H9 (cell line): ENCODE measurements around the gene NPHP4. TPM values are rescaled to one million over a fixed set of nuclear protein-coding genes. Genes with fewer than 3 reads are reported as not detected.

ENCODE experiments used
- DNase-seq: peaks from one replicate; pipeline ENCODE4 v3.0.0-alpha.2; 2017
- H2AFZ ChIP-seq: one replicate; pipeline ENCODE4 v1.6.1; 2013; ENCODE audit warnings: mild to moderate bottlenecking, low read length, control low read depth, moderate library complexity
- H2AK5ac ChIP-seq: 2 replicates; pipeline ENCODE4 v1.6.1; 2013; ENCODE audit warnings: low read length, control low read depth, mixed read lengths; ENCODE audit not compliant: insufficient read length
- H2BK120ac ChIP-seq: one replicate; pipeline ENCODE4 v1.6.1; 2013; ENCODE audit warnings: low read depth, mild to moderate bottlenecking, low read length, control low read depth, inconsistent platforms; ENCODE audit not compliant: poor library complexity, severe bottlenecking
- H2BK12ac ChIP-seq: 2 replicates; pipeline ENCODE4 v1.6.1; 2013; ENCODE audit warnings: low read length, control low read depth, mixed read lengths, low read depth; ENCODE audit not compliant: insufficient read length
- H2BK15ac ChIP-seq: 2 replicates; pipeline ENCODE4 v1.6.1; 2013; ENCODE audit warnings: low read depth, low read length, control low read depth
- H2BK20ac ChIP-seq: one replicate; pipeline ENCODE4 v1.6.1; 2013; ENCODE audit warnings: low read depth, mild to moderate bottlenecking, low read length, control low read depth, inconsistent platforms; ENCODE audit not compliant: poor library complexity, severe bottlenecking
- H2BK5ac ChIP-seq: 2 replicates; pipeline ENCODE4 v1.6.1; 2013; ENCODE audit warnings: low read length, control low read depth, mixed read lengths; ENCODE audit not compliant: insufficient read length
- H3K14ac ChIP-seq: 2 replicates; pipeline ENCODE4 v1.6.1; 2013; ENCODE audit warnings: low read length, control low read depth; ENCODE audit not compliant: insufficient read depth
- H3K18ac ChIP-seq: 2 replicates; pipeline ENCODE4 v1.6.1; 2013; ENCODE audit warnings: low read depth, mild to moderate bottlenecking, mixed read lengths, low read length, control low read depth; ENCODE audit not compliant: insufficient read length
- H3K23ac ChIP-seq: 2 replicates; pipeline ENCODE4 v1.6.1; 2013; ENCODE audit warnings: low read length, control low read depth, mixed read lengths, low read depth; ENCODE audit not compliant: insufficient read length
- H3K23me2 ChIP-seq: 2 replicates; pipeline ENCODE4 v1.6.1; 2013; ENCODE audit warnings: low read depth, mild to moderate bottlenecking, mixed read lengths, low read length, control low read depth; ENCODE audit not compliant: insufficient read length, poor library complexity, severe bottlenecking
- H3K27ac ChIP-seq: 2 replicates; pipeline ENCODE4 v1.5.1; 2013; ENCODE audit warnings: low read length, control low read depth, mixed read lengths, low read depth; ENCODE audit not compliant: insufficient read length
- H3K27me3 ChIP-seq: 2 replicates; pipeline ENCODE4 v1.6.1; 2013; ENCODE audit warnings: low read length, control low read depth, inconsistent platforms; ENCODE audit not compliant: insufficient read depth
- H3K4ac ChIP-seq: 2 replicates; pipeline ENCODE4 v1.6.1; 2013; ENCODE audit warnings: low read depth, mild to moderate bottlenecking, control low read depth, inconsistent platforms, low read length, moderate library complexity
- H3K4me1 ChIP-seq: 2 replicates; pipeline ENCODE4 v1.6.1; 2013; ENCODE audit warnings: low read length, control low read depth, inconsistent platforms; ENCODE audit not compliant: insufficient read depth
- H3K4me2 ChIP-seq: 2 replicates; pipeline ENCODE4 v1.6.1; 2013; ENCODE audit warnings: low read length, control low read depth, mixed read lengths; ENCODE audit not compliant: insufficient read length, insufficient read depth
- H3K56ac ChIP-seq: 2 replicates; pipeline ENCODE4 v1.6.1; 2013; ENCODE audit warnings: low read depth, mild to moderate bottlenecking, mixed read lengths, low read length, control low read depth; ENCODE audit not compliant: insufficient read length
- H3K79me1 ChIP-seq: 2 replicates; pipeline ENCODE4 v1.6.1; 2013; ENCODE audit warnings: low read depth, mild to moderate bottlenecking, moderate library complexity, low read length, control low read depth, inconsistent platforms; ENCODE audit not compliant: insufficient read depth, poor library complexity, severe bottlenecking
- H3K79me2 ChIP-seq: 2 replicates; pipeline ENCODE4 v1.6.1; 2013; ENCODE audit warnings: low read length, control low read depth, inconsistent platforms; ENCODE audit not compliant: insufficient read depth
- H3K9ac ChIP-seq: 2 replicates; pipeline ENCODE4 v1.6.1; 2013; ENCODE audit warnings: low read length, control low read depth, mixed read lengths; ENCODE audit not compliant: insufficient read length; ENCODE audit errors: extremely low read depth
- H3K9me3 ChIP-seq: one replicate; pipeline ENCODE4 v1.6.1; 2013; ENCODE audit warnings: low read depth, low read length, inconsistent platforms; ENCODE audit not compliant: control insufficient read depth
- H3T11ph ChIP-seq: one replicate; pipeline ENCODE4 v1.6.1; 2013; ENCODE audit warnings: mild to moderate bottlenecking, low read length, control low read depth, inconsistent platforms
- H4K20me1 ChIP-seq: one replicate; pipeline ENCODE4 v1.6.1; 2013; ENCODE audit not compliant: control insufficient read depth, insufficient read length, insufficient read depth
- H4K5ac ChIP-seq: 2 replicates; pipeline ENCODE4 v1.6.1; 2013; ENCODE audit warnings: low read depth, mild to moderate bottlenecking, mixed read lengths, low read length, control low read depth; ENCODE audit not compliant: insufficient read length
- H4K8ac ChIP-seq: replicated peaks from 2 replicates; pipeline ENCODE4 v1.6.1; 2013; ENCODE audit warnings: low read length, control low read depth, mixed read lengths, low read depth; ENCODE audit not compliant: insufficient read length
- H4K91ac ChIP-seq: 2 replicates; pipeline ENCODE4 v1.6.1; 2013; ENCODE audit warnings: low read depth, mild to moderate bottlenecking, moderate library complexity, mixed read lengths, low read length, control low read depth; ENCODE audit not compliant: insufficient read length
- H3K27ac Mint-ChIP-seq, 3 experiments: 2 replicates in 2 of 3; 3 replicates in 1 of 3; pipeline ENCODE4 v1.8.0; 2020 to 2021; ENCODE audit warnings: mixed read lengths in 3 of 3, mild to moderate bottlenecking in 1 of 3, moderate library complexity in 1 of 3
- H3K27me3 Mint-ChIP-seq: 2 replicates; pipeline ENCODE4 v1.8.0; 2021; ENCODE audit warnings: low read depth, mild to moderate bottlenecking, moderate library complexity, mixed read lengths
- H3K36me3 Mint-ChIP-seq, 3 experiments: 2 replicates in 2 of 3; 3 replicates in 1 of 3; pipeline ENCODE4 v1.8.0; 2020 to 2021; ENCODE audit warnings: low read depth in 3 of 3, mixed read lengths in 3 of 3; ENCODE audit not compliant: insufficient read depth in 1 of 3
- H3K4me1 Mint-ChIP-seq, 2 experiments: 2 replicates each; pipeline ENCODE4 v1.8.0; 2020; ENCODE audit warnings: mixed read lengths in 2 of 2
- H3K4me3 Mint-ChIP-seq, 2 experiments: 2 replicates in 1 of 2; 3 replicates in 1 of 2; pipeline ENCODE4 v1.8.0; 2020 to 2021; ENCODE audit warnings: mild to moderate bottlenecking in 2 of 2, mixed read lengths in 2 of 2, moderate library complexity in 1 of 2
- H3K9me3 Mint-ChIP-seq, 2 experiments: 2 replicates in 1 of 2; 3 replicates in 1 of 2; pipeline ENCODE4 v1.8.0; 2020; ENCODE audit warnings: mild to moderate bottlenecking in 2 of 2, mixed read lengths in 2 of 2, moderate library complexity in 1 of 2
- WGBS: extraction: QIAGEN DNeasy Blood & Tissue Kit; methylation state at CpG from one replicate; pipeline ENCODE4 v1.1.7; 2013; ENCODE audit warnings: missing lambda C conversion rate, low lambda C conversion rate, mixed read lengths; ENCODE audit not compliant: insufficient read length; ENCODE audit errors: extremely low coverage; 5-methylcytosine and 5-hydroxymethylcytosine counted together
- total RNA-seq: library from RNA; stranded (reverse); gene quantifications from 2 replicates; pipeline ENCODE4 v1.2.1, GENCODE V29; 2021
- TF ChIP-seq, protein P1 (sequence below): fragments of 200-600 bp; sonication (generic); conservative IDR thresholded peaks from 3 replicates; pipeline ENCODE4 v1.8.0; 2021; ENCODE audit warnings: antibody characterized with exemption, mild to moderate bottlenecking

The NPHP4 gene
- total RNA-seq, 1 experiment from 2014 or later, result 17.6 TPM

DNA sequence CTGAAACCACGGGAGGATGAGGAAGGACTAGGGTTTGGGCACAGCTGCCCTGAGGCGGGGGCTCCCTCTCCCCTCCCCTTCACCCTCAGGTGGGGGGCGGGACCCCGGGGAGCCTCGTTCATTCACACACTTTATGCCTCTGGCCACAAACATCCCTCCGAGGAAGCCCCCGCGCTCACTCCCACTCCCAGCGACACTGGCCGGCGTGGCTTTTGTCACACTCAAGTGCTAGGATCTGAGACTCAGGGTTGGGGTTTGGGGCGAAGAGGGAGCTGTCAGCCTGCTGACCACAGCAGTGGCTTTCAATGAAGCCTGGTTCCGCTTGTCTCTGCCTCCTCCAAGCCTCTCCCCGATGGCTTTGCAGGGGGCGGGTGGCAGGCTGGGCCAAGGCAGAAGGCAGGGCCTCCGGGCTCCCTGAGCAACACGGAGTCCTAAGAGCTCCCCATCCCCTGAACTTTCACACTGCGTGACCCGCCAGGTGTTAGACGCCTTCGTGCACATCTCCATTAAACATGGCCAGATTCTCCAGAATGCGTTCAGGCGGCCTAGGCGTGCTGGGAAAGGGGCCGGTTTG lies 178.1 kb downstream of the NPHP4 start:
- Histone ChIP-seq H2BK20ac (no peak overlapping the region), H2BK120ac (no peak overlapping the region), H3K23me2 (no peaks in the 10 kb centered on the region), H2BK5ac (no peak overlapping the region), H2BK15ac (no peak overlapping the region), H4K91ac (no peak overlapping the region), H2AK5ac (no peak overlapping the region), H3K79me1 (no peaks in the 10 kb centered on the region), H4K5ac (no peak overlapping the region), H3K18ac (no peak overlapping the region), H3K9me3 (no peaks in the 10 kb centered on the region), H2BK12ac (no peak overlapping the region), H3K79me2 (no peaks in the 10 kb centered on the region), H3K23ac (no peak overlapping the region), H3T11ph (no peak overlapping the region), H3K56ac (no peak overlapping the region), H4K8ac (no peak overlapping the region), H3K4me1 (no peaks in the 10 kb centered on the region; the same call in 1 of the 2 replicates), H4K20me1 (no peaks in the 10 kb centered on the region), H3K27me3 (no peaks in the 10 kb centered on the region), H3K14ac (no peak overlapping the region), H3K4ac (no peak overlapping the region), H3K9ac (no peak overlapping the region), H2AFZ (no peak overlapping the region), H3K27ac (no peak overlapping the region), H3K4me2 (no peak overlapping the region)
- peaks cover 4 to 18% of the 10 kb centered on the region in 2 experiments for H3K9me3 Mint-ChIP-seq
- WGBS, result no CpG with 5 or more reads among the region's 25 CpGs
- H3K4me1 Mint-ChIP-seq, result peaks cover 13 to 15% of the 10 kb centered on the region in 2 experiments
- no peak overlapping the region for H3K4me3 Mint-ChIP-seq
- TF ChIP-seq, protein P1, sequence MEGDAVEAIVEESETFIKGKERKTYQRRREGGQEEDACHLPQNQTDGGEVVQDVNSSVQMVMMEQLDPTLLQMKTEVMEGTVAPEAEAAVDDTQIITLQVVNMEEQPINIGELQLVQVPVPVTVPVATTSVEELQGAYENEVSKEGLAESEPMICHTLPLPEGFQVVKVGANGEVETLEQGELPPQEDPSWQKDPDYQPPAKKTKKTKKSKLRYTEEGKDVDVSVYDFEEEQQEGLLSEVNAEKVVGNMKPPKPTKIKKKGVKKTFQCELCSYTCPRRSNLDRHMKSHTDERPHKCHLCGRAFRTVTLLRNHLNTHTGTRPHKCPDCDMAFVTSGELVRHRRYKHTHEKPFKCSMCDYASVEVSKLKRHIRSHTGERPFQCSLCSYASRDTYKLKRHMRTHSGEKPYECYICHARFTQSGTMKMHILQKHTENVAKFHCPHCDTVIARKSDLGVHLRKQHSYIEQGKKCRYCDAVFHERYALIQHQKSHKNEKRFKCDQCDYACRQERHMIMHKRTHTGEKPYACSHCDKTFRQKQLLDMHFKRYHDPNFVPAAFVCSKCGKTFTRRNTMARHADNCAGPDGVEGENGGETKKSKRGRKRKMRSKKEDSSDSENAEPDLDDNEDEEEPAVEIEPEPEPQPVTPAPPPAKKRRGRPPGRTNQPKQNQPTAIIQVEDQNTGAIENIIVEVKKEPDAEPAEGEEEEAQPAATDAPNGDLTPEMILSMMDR, result no peak
- peaks cover 4 to 8% (median 5%) of the 10 kb centered on the region in 3 experiments; a peak in 4 of 7 replicates for H3K36me3 Mint-ChIP-seq
- H3K27me3 Mint-ChIP-seq, result peaks cover 6% of the 10 kb centered on the region
- DNase-seq, result no peak
- H3K27ac Mint-ChIP-seq, result no peak overlapping the region
